ENCODE data around the gene YY1AP1.

DNA sequence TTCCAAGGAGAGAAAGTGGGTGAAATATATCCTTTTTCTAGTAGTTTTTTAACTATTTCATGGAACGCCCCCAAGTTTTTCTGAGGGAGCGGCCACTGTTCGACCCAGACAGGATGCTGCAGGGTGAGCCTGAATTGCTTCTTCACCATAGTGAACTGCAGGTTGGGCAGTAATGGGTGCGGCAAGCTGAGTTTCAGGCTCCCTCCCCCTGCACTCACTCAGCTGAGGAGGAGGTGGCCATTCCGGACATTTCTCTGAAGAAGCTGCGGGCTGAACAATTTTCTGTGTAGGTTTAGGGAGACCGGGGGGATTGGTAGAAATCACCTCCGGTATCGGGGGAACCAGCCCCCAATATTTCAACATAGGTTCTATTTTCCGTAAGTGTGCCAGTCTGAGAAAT, 8.5 kb upstream of the YY1AP1 start:
- TF ChIP-seq, protein P1, sequence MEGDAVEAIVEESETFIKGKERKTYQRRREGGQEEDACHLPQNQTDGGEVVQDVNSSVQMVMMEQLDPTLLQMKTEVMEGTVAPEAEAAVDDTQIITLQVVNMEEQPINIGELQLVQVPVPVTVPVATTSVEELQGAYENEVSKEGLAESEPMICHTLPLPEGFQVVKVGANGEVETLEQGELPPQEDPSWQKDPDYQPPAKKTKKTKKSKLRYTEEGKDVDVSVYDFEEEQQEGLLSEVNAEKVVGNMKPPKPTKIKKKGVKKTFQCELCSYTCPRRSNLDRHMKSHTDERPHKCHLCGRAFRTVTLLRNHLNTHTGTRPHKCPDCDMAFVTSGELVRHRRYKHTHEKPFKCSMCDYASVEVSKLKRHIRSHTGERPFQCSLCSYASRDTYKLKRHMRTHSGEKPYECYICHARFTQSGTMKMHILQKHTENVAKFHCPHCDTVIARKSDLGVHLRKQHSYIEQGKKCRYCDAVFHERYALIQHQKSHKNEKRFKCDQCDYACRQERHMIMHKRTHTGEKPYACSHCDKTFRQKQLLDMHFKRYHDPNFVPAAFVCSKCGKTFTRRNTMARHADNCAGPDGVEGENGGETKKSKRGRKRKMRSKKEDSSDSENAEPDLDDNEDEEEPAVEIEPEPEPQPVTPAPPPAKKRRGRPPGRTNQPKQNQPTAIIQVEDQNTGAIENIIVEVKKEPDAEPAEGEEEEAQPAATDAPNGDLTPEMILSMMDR (IDR thresholded peaks at IDR 0.05; ENCODE audit: low read depth, low read length, missing input control): no peak
- TF ChIP-seq, protein P2, sequence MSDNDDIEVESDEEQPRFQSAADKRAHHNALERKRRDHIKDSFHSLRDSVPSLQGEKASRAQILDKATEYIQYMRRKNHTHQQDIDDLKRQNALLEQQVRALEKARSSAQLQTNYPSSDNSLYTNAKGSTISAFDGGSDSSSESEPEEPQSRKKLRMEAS (IDR thresholded peaks at IDR 0.05): no peak
- TF ChIP-seq, protein P3, sequence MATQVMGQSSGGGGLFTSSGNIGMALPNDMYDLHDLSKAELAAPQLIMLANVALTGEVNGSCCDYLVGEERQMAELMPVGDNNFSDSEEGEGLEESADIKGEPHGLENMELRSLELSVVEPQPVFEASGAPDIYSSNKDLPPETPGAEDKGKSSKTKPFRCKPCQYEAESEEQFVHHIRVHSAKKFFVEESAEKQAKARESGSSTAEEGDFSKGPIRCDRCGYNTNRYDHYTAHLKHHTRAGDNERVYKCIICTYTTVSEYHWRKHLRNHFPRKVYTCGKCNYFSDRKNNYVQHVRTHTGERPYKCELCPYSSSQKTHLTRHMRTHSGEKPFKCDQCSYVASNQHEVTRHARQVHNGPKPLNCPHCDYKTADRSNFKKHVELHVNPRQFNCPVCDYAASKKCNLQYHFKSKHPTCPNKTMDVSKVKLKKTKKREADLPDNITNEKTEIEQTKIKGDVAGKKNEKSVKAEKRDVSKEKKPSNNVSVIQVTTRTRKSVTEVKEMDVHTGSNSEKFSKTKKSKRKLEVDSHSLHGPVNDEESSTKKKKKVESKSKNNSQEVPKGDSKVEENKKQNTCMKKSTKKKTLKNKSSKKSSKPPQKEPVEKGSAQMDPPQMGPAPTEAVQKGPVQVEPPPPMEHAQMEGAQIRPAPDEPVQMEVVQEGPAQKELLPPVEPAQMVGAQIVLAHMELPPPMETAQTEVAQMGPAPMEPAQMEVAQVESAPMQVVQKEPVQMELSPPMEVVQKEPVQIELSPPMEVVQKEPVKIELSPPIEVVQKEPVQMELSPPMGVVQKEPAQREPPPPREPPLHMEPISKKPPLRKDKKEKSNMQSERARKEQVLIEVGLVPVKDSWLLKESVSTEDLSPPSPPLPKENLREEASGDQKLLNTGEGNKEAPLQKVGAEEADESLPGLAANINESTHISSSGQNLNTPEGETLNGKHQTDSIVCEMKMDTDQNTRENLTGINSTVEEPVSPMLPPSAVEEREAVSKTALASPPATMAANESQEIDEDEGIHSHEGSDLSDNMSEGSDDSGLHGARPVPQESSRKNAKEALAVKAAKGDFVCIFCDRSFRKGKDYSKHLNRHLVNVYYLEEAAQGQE (IDR thresholded peaks at IDR 0.05): no peak
- TF ChIP-seq GABPA (IDR thresholded peaks at IDR 0.05 in 1 of 2, conservative IDR thresholded peaks at IDR 0.05 in 1 of 2): no peak
- no peak for TF ChIP-seq JUND (IDR thresholded peaks at IDR 0.05)
- no peak for TF ChIP-seq YY1 (IDR thresholded peaks at IDR 0.05)
- no peak for TF ChIP-seq TAF1 (conservative IDR thresholded peaks at IDR 0.05)
- TF ChIP-seq RAD21 (IDR thresholded peaks at IDR 0.05): no peak
- no peak for TF ChIP-seq SP1 (IDR thresholded peaks at IDR 0.05)
- no peak for TF ChIP-seq NR2F2 (IDR thresholded peaks at IDR 0.05)
- TF ChIP-seq, protein P4, sequence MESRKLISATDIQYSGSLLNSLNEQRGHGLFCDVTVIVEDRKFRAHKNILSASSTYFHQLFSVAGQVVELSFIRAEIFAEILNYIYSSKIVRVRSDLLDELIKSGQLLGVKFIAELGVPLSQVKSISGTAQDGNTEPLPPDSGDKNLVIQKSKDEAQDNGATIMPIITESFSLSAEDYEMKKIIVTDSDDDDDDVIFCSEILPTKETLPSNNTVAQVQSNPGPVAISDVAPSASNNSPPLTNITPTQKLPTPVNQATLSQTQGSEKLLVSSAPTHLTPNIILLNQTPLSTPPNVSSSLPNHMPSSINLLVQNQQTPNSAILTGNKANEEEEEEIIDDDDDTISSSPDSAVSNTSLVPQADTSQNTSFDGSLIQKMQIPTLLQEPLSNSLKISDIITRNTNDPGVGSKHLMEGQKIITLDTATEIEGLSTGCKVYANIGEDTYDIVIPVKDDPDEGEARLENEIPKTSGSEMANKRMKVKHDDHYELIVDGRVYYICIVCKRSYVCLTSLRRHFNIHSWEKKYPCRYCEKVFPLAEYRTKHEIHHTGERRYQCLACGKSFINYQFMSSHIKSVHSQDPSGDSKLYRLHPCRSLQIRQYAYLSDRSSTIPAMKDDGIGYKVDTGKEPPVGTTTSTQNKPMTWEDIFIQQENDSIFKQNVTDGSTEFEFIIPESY (IDR thresholded peaks at IDR 0.05): no peak
- no peak for TF ChIP-seq HNF4G (IDR thresholded peaks at IDR 0.05)
- TF ChIP-seq, protein P5, sequence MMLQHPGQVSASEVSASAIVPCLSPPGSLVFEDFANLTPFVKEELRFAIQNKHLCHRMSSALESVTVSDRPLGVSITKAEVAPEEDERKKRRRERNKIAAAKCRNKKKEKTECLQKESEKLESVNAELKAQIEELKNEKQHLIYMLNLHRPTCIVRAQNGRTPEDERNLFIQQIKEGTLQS (IDR thresholded peaks at IDR 0.05): no peak

Measured in liver (tissue), 3 donors.